OCI-LY3 (cell line): Measurements from ENCODE around the gene UAP1L1.

Experiments
- H2AFZ ChIP-seq: fragments of 200-600, 300-600 bp; shearing (Covaris generic); 2 replicates; pipeline ENCODE4 v1.6.0; 2014; ENCODE audit warnings: antibody characterized with exemption, low read depth, low read length
- H3K27ac ChIP-seq: fragments of 200-600, 300-600 bp; sonication (generic); 2 replicates; pipeline ENCODE4 v1.5.1; 2014; ENCODE audit warnings: mild to moderate bottlenecking, low read length, moderate library complexity, mixed read lengths
- H3K27me3 ChIP-seq: fragments of 200-600, 300-600 bp; sonication (generic); 2 replicates; pipeline ENCODE4 v1.6.1; 2014; ENCODE audit warnings: low read depth, low read length, mixed read lengths
- H3K36me3 ChIP-seq: fragments of 200-600, 300-600 bp; sonication (generic); replicated peaks from 2 replicates; pipeline ENCODE3; 2014; ENCODE audit warnings: low read depth, low read length, mixed read lengths
- H3K4me1 ChIP-seq: fragments of 300-600, 200-600 bp; sonication (generic); 2 replicates; pipeline ENCODE4 v1.6.1; 2014; ENCODE audit warnings: low read length, mixed read lengths
- H3K4me2 ChIP-seq: fragments of 200-600, 300-600 bp; sonication (generic); 2 replicates; pipeline ENCODE4 v1.6.1; 2014; ENCODE audit warnings: low read length, mixed read lengths
- H3K4me3 ChIP-seq: fragments of 300-600, 200-600 bp; sonication (generic); 2 replicates; pipeline ENCODE4 v1.5.1; 2014; ENCODE audit warnings: antibody characterized with exemption, mild to moderate bottlenecking, low read length, moderate library complexity
- H3K79me2 ChIP-seq: fragments of 300-600, 200-600 bp; shearing (Covaris generic); 2 replicates; pipeline ENCODE4 v1.6.1; 2014; ENCODE audit warnings: mild to moderate bottlenecking, low read length, mixed read lengths
- H3K9ac ChIP-seq: fragments of 300-600, 200-600 bp; shearing (Covaris generic); 2 replicates; pipeline ENCODE4 v1.6.0; 2014; ENCODE audit warnings: mild to moderate bottlenecking, low read length, moderate library complexity
- H3K9me3 ChIP-seq: fragments of 200-600, 300-600 bp; shearing (Covaris generic); 2 replicates; pipeline ENCODE4 v1.6.1; 2014; ENCODE audit warnings: low read length, mixed read lengths; ENCODE audit not compliant: insufficient read depth
- H4K20me1 ChIP-seq: fragments of 200-600, 300-600 bp; sonication (generic); 2 replicates; pipeline ENCODE4 v1.6.1; 2016; ENCODE audit warnings: low read length, mixed read lengths; ENCODE audit not compliant: insufficient read depth
- CTCF ChIP-seq: fragments of 200-600, 300-600 bp; sonication (generic); IDR thresholded peaks from 2 replicates; pipeline ENCODE4 v1.5.1; 2014; ENCODE audit warnings: antibody characterized with exemption, low read length, low read depth
- EZH2phosphoT487 ChIP-seq: fragments of 200-600 bp; shearing (Covaris generic); IDR thresholded peaks from 2 replicates; pipeline ENCODE4 v1.6.1; 2018; ENCODE audit warnings: antibody characterized with exemption, mixed run types, low read depth

The UAP1L1 gene

GRCh38 chr9:137084526-137084925 is 7.2 kb downstream of the UAP1L1 start:
- TF ChIP-seq EZH2phosphoT487, result no peak
- no peak for TF ChIP-seq CTCF
- H4K20me1 ChIP-seq, result peaks cover 16% of the 10 kb centered on the region; the same call in 1 of the 2 replicates
- peaks cover 14% of the 10 kb centered on the region for H3K79me2 ChIP-seq
- peaks cover 36% of the 10 kb centered on the region for H3K36me3 ChIP-seq
- no peak overlapping the region for H2AFZ ChIP-seq
- H3K9me3 ChIP-seq, result no peaks in the 10 kb centered on the region
- no peak overlapping the region for H3K9ac ChIP-seq
- H3K4me3 ChIP-seq, result no peak overlapping the region
- peaks cover 45% of the 10 kb centered on the region for H3K4me1 ChIP-seq
- peak overlapping the region; percentile 57; the same call in 1 of the 2 replicates for H3K4me2 ChIP-seq
- H3K27me3 ChIP-seq, result no peaks in the 10 kb centered on the region
- peak overlapping the region; percentile 82 for H3K27ac ChIP-seq

GRCh38 chr9:137085920-137086530 is 8.7 kb downstream of the UAP1L1 start:
- H3K36me3 ChIP-seq, result peaks cover 26% of the 10 kb centered on the region
- H3K4me1 ChIP-seq, result peaks cover 45% of the 10 kb centered on the region

GRCh38 chr9:137086531-137087408 is 9.5 kb downstream of the UAP1L1 start, which contains the start of gene MAN1B1:
Gene MAN1B1, plus strand, starts transcription at chr9:137086985. Its CDS starts 15 bp downstream, at chr9:137087000.
- Histone ChIP-seq H3K27me3 (no peaks in the 10 kb centered on the region), H3K27ac (peak within 1 kb of the TSS; percentile 73), H3K4me2 (peak within 1 kb of the TSS; percentile 96), H2AFZ (peak within 1 kb of the TSS; percentile 55), H3K36me3 (peaks cover 25% of the 10 kb centered on the region), H4K20me1 (peaks cover 7% of the 10 kb centered on the region; the same call in 1 of the 2 replicates), H3K9me3 (no peaks in the 10 kb centered on the region), H3K4me1 (peaks cover 45% of the 10 kb centered on the region), H3K9ac (peak within 1 kb of the TSS; percentile 90), H3K79me2 (peaks cover 14% of the 10 kb centered on the region), H3K4me3 (peak within 1 kb of the TSS; percentile 87)
- TF ChIP-seq CTCF (no peak), EZH2phosphoT487 (no peak)

More at GRCh38 chr9:137085920-137086530, 8.7 kb downstream of the UAP1L1 start:
- Histone ChIP-seq H2AFZ (no peak overlapping the region), H3K79me2 (peaks cover 14% of the 10 kb centered on the region), H3K4me3 (peak overlapping the region; percentile 80), H3K27ac (peak overlapping the region; percentile 73), H3K9ac (peak overlapping the region; percentile 90), H4K20me1 (peaks cover 11% of the 10 kb centered on the region; the same call in 1 of the 2 replicates), H3K4me2 (peak overlapping the region; percentile 90), H3K27me3 (no peaks in the 10 kb centered on the region), H3K9me3 (no peaks in the 10 kb centered on the region)
- TF ChIP-seq EZH2phosphoT487 (no peak), CTCF (no peak)

GRCh38 chr9:137087409-137087925 is 10.2 kb downstream of the UAP1L1 start:
- H4K20me1 ChIP-seq, result peaks cover 6% of the 10 kb centered on the region; the same call in 1 of the 2 replicates
- no peak for TF ChIP-seq CTCF
- peak overlapping the region; percentile 86 for H3K9ac ChIP-seq
- H3K27me3 ChIP-seq, result no peaks in the 10 kb centered on the region
- peak overlapping the region; percentile 96 for H3K4me2 ChIP-seq
- no peaks in the 10 kb centered on the region for H3K9me3 ChIP-seq
- peak overlapping the region; percentile 69 for H3K27ac ChIP-seq
- peaks cover 14% of the 10 kb centered on the region for H3K79me2 ChIP-seq
- peaks cover 45% of the 10 kb centered on the region for H3K4me1 ChIP-seq
- peak overlapping the region; percentile 87 for H3K4me3 ChIP-seq
- H2AFZ ChIP-seq, result peak overlapping the region; percentile 55
- H3K36me3 ChIP-seq, result peaks cover 23% of the 10 kb centered on the region
